Activated CD4-positive, alpha-beta T cell treated with anti-CD3 and anti-CD28 coated beads, Interleukin-2, amount 50 U/mL, for 16 hours (primary cell): ENCODE measurements around the gene PICK1.

Source experiments
- DNase-seq: peaks from one replicate; pipeline ENCODE4 v3.0.0-alpha.2; 2020

The PICK1 gene

GRCh38 chr22:38056969-38057891 lies at the start of gene PICK1:
Gene PICK1 (plus strand): TSS chr22:38057404. CDS start chr22:38057810, 406 bp downstream.
- peak; percentile 85 for DNase-seq

- DNase-seq, result no peak
Measured at GRCh38 chr22:38009000-38009806, 48.0 kb upstream of the PICK1 start.

GRCh38 chr22:38012604-38013072 lies 44.6 kb upstream of the PICK1 start:
- DNase-seq, result no peak

GRCh38 chr22:38014083-38014482 lies 43.1 kb upstream of the PICK1 start:
- DNase-seq, result no peak

- DNase-seq, result no peak
Measured at GRCh38 chr22:38016182-38017151, 40.7 kb upstream of the PICK1 start.

GRCh38 chr22:38017272-38017920 lies 39.8 kb upstream of the PICK1 start:
- DNase-seq, result no peak

GRCh38 chr22:38017939-38018885 lies 39.0 kb upstream of the PICK1 start:
- DNase-seq, result no peak

- no peak for DNase-seq
Measured at GRCh38 chr22:38018938-38019827, 38.0 kb upstream of the PICK1 start.

- DNase-seq, result no peak
Measured at GRCh38 chr22:38021206-38021605, 36.0 kb upstream of the PICK1 start.

- DNase-seq, result no peak
Measured at GRCh38 chr22:38023045-38023444, 34.2 kb upstream of the PICK1 start.

GRCh38 chr22:38025514-38025913 lies 31.7 kb upstream of the PICK1 start:
- no peak for DNase-seq

- no peak for DNase-seq
Measured at GRCh38 chr22:38026130-38027111, 30.8 kb upstream of the PICK1 start.

GRCh38 chr22:38027487-38027886 lies 29.7 kb upstream of the PICK1 start:
- no peak for DNase-seq

- DNase-seq, result no peak
Measured at GRCh38 chr22:38028344-38029130, 28.7 kb upstream of the PICK1 start.

GRCh38 chr22:38029370-38029769 lies 27.8 kb upstream of the PICK1 start:
- no peak for DNase-seq

- DNase-seq, result no peak
Measured at GRCh38 chr22:38029901-38030300, 27.3 kb upstream of the PICK1 start.

- no peak for DNase-seq
Measured at GRCh38 chr22:38030311-38031133, 26.7 kb upstream of the PICK1 start.
